IMR-90 (cell line): ENCODE results near the gene FOXS1. TPM values are rescaled to one million over a fixed set of nuclear protein-coding genes. Genes with fewer than 3 reads are reported as not detected.

Experiments
- ATAC-seq: fragments of 200-7000 bp; cut with Tn5 transposase; 2 replicates; pipeline ENCODE4 v1.9.1; 2020; ENCODE audit warnings: low read depth, mild to moderate bottlenecking, moderate library complexity
- BruUV-seq: library from RNA; stranded (reverse); fragments of 400-500 nt; replicated peaks from 2 replicates; lab custom pipeline; 2021; lab: Mats Ljungman, UMichigan
- CTCF ChIA-PET: fragments of 300-600 bp; formaldehyde crosslinking; extraction: SDS; loops from one replicate; lab custom pipeline; 2021; ENCODE audit warnings: antibody characterized with exemption; lab: Yijun Ruan, JAX
- POLR2A ChIA-PET: fragments of 300-600 bp; sonication (Branson Sonifier 250); formaldehyde crosslinking; loops from one replicate; lab custom pipeline; 2022; ENCODE audit warnings: antibody characterized with exemption; ENCODE audit not compliant: unreplicated experiment; lab: Charles Lee
- DNase-seq: peaks from one replicate; pipeline ENCODE4 v3.0.0; 2013
- H2AFZ ChIP-seq: replicated peaks from 2 replicates; pipeline ENCODE3; 2013; ENCODE audit warnings: low read length, mild to moderate bottlenecking; ENCODE audit not compliant: poor library complexity
- H2AK5ac ChIP-seq: 2 replicates; pipeline ENCODE4 v1.6.1; 2013; ENCODE audit warnings: low read depth, low read length, inconsistent platforms
- H2AK9ac ChIP-seq: replicated peaks from 2 replicates; pipeline ENCODE3; 2013; ENCODE audit warnings: mild to moderate bottlenecking, low read depth, low read length, moderate library complexity; ENCODE audit not compliant: poor library complexity
- H2BK120ac ChIP-seq: 2 replicates; pipeline ENCODE4 v1.6.1; 2013; ENCODE audit warnings: low read depth, low read length, inconsistent platforms
- H2BK15ac ChIP-seq: 3 replicates; pipeline ENCODE4 v1.6.1; 2013; ENCODE audit warnings: low read depth, low read length, inconsistent platforms
- H2BK20ac ChIP-seq: 2 replicates; pipeline ENCODE4 v1.6.1; 2013; ENCODE audit warnings: low read depth, mild to moderate bottlenecking, inconsistent platforms, low read length, moderate library complexity
- H2BK5ac ChIP-seq: 2 replicates; pipeline ENCODE4 v1.6.1; 2013; ENCODE audit warnings: mild to moderate bottlenecking, low read depth, low read length, inconsistent platforms; ENCODE audit not compliant: poor library complexity, severe bottlenecking
- H3K14ac ChIP-seq: replicated peaks from 2 replicates; pipeline ENCODE4 v1.6.1; 2013; ENCODE audit warnings: low read depth, low read length, inconsistent platforms
- H3K18ac ChIP-seq: 2 replicates; pipeline ENCODE4 v1.6.1; 2013; ENCODE audit warnings: low read depth, low read length, control low read depth
- H3K23ac ChIP-seq: 2 replicates; pipeline ENCODE4 v1.6.1; 2013; ENCODE audit warnings: low read depth, low read length, inconsistent platforms
- H3K27ac ChIP-seq: 2 replicates; pipeline ENCODE4 v1.5.1; 2013; ENCODE audit warnings: mild to moderate bottlenecking, control low read depth, low read length; ENCODE audit not compliant: insufficient read depth
- H3K27me3 ChIP-seq: 2 replicates; pipeline ENCODE4 v1.6.1; 2013; ENCODE audit warnings: low read length; ENCODE audit not compliant: control insufficient read depth, insufficient read depth
- H3K36me3 ChIP-seq: 2 replicates; pipeline ENCODE4 v1.6.1; 2013; ENCODE audit warnings: low read length, mixed read lengths; ENCODE audit not compliant: control insufficient read depth, insufficient read depth
- H3K4ac ChIP-seq: 2 replicates; pipeline ENCODE4 v1.6.1; 2013; ENCODE audit warnings: low read depth, low read length, inconsistent platforms
- H3K4me1 ChIP-seq: 2 replicates; pipeline ENCODE4 v1.6.1; 2013; ENCODE audit warnings: low read length, mixed read lengths; ENCODE audit not compliant: control insufficient read depth, insufficient read depth
- H3K4me2 ChIP-seq: 2 replicates; pipeline ENCODE4 v1.6.1; 2013; ENCODE audit warnings: low read depth, mild to moderate bottlenecking, control low read depth, low read length, moderate library complexity
- H3K4me3 ChIP-seq: 2 replicates; pipeline ENCODE4 v1.5.1; 2013; ENCODE audit warnings: low read depth, mild to moderate bottlenecking, control low read depth, low read length, moderate library complexity; ENCODE audit not compliant: insufficient read depth
- H3K56ac ChIP-seq: 2 replicates; pipeline ENCODE4 v1.6.1; 2013; ENCODE audit warnings: low read length, inconsistent platforms; ENCODE audit not compliant: insufficient read depth; ENCODE audit errors: extremely low read depth
- H3K79me1 ChIP-seq, 2 experiments: 2 replicates each; pipeline ENCODE4 v1.6.1; 2013; ENCODE audit warnings: low read length in 2 of 2, inconsistent platforms in 1 of 2, low read depth in 1 of 2
- H3K9ac ChIP-seq: 2 replicates; pipeline ENCODE4 v1.6.1; 2013; ENCODE audit warnings: low read depth, low read length, control low read depth
- H3K9me1 ChIP-seq: 2 replicates; pipeline ENCODE4 v1.6.1; 2013; ENCODE audit warnings: low read length, inconsistent platforms; ENCODE audit not compliant: insufficient read depth
- H3K9me3 ChIP-seq: 2 replicates; pipeline ENCODE4 v1.6.1; 2013; ENCODE audit warnings: low read length; ENCODE audit not compliant: control insufficient read depth, insufficient read depth
- H4K20me1 ChIP-seq: 2 replicates; pipeline ENCODE4 v1.6.1; 2013; ENCODE audit warnings: low read length, inconsistent platforms; ENCODE audit not compliant: insufficient read depth
- H4K5ac ChIP-seq: 2 replicates; pipeline ENCODE4 v1.6.1; 2013; ENCODE audit warnings: mild to moderate bottlenecking, low read depth, low read length, control low read depth
- H4K8ac ChIP-seq, 2 experiments: 2 replicates each; pipeline ENCODE4 v1.6.1; 2013; ENCODE audit warnings: low read depth in 2 of 2, low read length in 2 of 2, control low read depth in 1 of 2, inconsistent platforms in 1 of 2
- H4K91ac ChIP-seq: 2 replicates; pipeline ENCODE4 v1.6.1; 2013; ENCODE audit warnings: low read depth, low read length, inconsistent platforms; ENCODE audit not compliant: insufficient read depth
- BHLHE40 ChIP-seq: fragments of 150-350 bp; IDR thresholded peaks from 2 replicates; pipeline ENCODE4 v1.6.1; 2016; ENCODE audit warnings: mild to moderate bottlenecking, low read depth, low read length
- FOS ChIP-seq: fragments of 150-350 bp; IDR thresholded peaks from 2 replicates; pipeline ENCODE4 v1.6.1; 2016; ENCODE audit warnings: low read depth, low read length
- RAD21 ChIP-seq: IDR thresholded peaks from 2 replicates; pipeline ENCODE4 v1.6.1; 2012; ENCODE audit warnings: low read length, improper control_type of control experiment
- SMC3 ChIP-seq: fragments of 150-350 bp; IDR thresholded peaks from 2 replicates; pipeline ENCODE4 v1.6.1; 2016; ENCODE audit warnings: low read depth, mild to moderate bottlenecking, antibody characterized with exemption, low read length, moderate library complexity
- WGBS, 2 experiments: methylation state at CpG; one replicate each; pipeline versions ENCODE4 v1.1.5 to v1.1.7; 2013; ENCODE audit warnings: missing lambda C conversion rate in 2 of 2; ENCODE audit not compliant: insufficient read length in 1 of 2; ENCODE audit errors: extremely low coverage in 2 of 2; 5-methylcytosine and 5-hydroxymethylcytosine counted together
- dilution Hi-C: fragments of 300-500 bp; cut with HindIII; formaldehyde crosslinking; loops from one replicate; pipeline ENCODE4 v1.14.3; 2018; ENCODE audit warnings: low sequenced_read_pairs; ENCODE audit not compliant: unreplicated experiment
- in situ Hi-C: fragments of 300-500 bp; cut with MboI; formaldehyde crosslinking; loops from 3 replicates; pipeline ENCODE4 v1.14.3; 2019; ENCODE audit warnings: low sequenced_read_pairs, inconsistent platforms, mixed read lengths
- intact Hi-C: fragments of 100-400 bp; cut with micrococcal nuclease; formaldehyde crosslinking; loops from 2 replicates; pipeline ENCODE4 v1.10.0; 2022
- polyA plus RNA-seq, 3 experiments: library from polyadenylated mRNA; depleted of rRNA; stranded (reverse); fragments of >200 nt; gene quantifications; 2 replicates each; pipeline ENCODE4 v1.2.3, GENCODE V29; 2012; ENCODE audit warnings: low replicate concordance in 1 of 3
- total RNA-seq: library from RNA; depleted of rRNA; stranded (reverse); fragments of >200 nt; gene quantifications from 2 replicates; pipeline ENCODE4 v1.2.3, GENCODE V29; 2012
- TF ChIP-seq, protein P1 (sequence below): conservative IDR thresholded peaks from 2 replicates; pipeline ENCODE4 v1.5.1; 2012; ENCODE audit warnings: mild to moderate bottlenecking, low read depth, low read length, improper control_type of control experiment

Gene FOXS1
- total and polyA plus RNA-seq, 2 of the 4 experiments (the other 2 are of a cell fraction) = not detected

DNA sequence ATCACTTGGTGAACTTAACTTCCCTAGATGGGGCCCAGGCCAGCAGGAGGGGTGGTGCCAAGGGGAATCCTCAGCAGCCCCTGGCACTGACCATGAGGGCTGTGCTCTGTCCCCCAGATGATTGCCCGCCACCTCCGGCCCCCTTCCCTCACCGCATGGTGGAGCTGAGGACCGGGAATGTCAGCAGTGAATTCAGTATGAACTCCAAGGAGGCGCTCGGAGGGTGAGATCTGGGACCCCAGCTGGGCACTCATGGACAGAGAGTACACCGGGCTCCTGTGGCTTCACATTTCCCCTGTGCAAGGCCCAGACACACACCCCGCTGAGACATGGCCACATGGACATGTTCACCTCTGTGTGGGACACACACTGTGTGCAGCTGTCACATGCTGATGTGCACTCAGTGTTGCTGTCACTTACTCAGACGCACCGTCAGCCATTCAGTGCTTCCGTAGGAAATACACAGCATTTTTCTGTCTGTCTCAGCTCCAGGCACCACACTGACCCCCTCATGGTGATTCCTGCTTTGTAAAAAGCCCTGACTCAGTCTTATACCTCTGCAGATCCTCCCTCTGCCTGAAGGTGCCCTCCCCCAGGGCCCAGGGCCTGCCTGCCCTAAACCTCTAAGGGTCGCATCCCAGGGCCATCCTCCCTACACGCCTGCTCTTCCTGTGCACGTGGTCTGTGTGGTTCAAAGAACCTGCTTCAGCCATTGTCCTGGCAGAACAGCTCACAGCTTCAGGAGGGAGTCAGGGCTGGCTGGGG, 21.9 kb downstream of the FOXS1 start (continued):
- TF ChIP-seq BHLHE40 = no peak
- TF ChIP-seq FOS = no peak

DNA sequence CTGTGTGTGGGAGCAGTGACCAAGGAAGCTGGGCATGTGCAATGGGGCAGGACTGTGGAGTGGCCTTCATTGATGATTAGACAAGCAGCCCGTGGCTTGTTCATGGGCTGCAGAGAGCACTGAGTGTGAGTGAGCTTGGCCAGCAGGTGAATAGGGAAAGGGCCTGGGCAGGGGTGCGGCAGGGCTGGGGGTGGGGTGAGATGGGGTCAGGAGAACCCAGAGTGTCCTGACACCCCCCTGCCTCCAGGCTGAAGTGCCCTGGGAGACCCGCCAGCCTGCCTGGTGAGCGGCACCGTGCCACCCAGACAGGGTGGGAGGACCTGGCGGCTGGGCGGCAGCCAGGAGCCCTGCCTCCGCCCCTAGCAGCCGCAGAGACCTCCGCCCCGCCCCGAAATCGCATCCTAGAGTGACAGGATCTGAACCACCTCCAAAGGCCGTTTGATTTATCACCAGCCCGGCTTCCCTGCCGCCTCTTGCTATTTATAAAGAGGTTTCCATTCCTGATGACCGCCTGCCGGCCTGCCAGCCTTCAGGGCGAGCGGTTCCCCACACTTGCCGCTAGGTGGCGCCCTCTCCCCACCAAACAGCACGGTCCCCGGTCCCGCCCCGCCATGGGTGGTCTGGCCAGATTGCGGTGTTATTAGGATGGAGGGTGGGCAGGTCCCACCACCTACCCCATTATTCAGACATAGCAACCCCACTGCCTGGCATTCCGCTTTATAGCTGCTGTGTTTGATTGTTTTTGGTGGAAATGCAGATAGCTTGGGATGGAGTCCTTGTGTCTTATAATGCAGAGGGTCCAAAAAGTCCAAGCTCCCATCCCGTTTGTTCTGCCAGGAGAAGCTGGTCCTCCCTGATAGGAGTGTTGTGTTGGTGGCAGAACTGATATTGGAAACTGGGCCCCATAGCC, 22.7 kb downstream of the FOXS1 start:
- H3K36me3 ChIP-seq = no peaks in the 10 kb centered on the region
- H4K8ac ChIP-seq = no peak overlapping the region; a peak in 1 of 4 replicates
- TF ChIP-seq SMC3 (peak; percentile 87), RAD21 (peak; percentile 94), BHLHE40 (no peak)
- TF ChIP-seq, protein P1, sequence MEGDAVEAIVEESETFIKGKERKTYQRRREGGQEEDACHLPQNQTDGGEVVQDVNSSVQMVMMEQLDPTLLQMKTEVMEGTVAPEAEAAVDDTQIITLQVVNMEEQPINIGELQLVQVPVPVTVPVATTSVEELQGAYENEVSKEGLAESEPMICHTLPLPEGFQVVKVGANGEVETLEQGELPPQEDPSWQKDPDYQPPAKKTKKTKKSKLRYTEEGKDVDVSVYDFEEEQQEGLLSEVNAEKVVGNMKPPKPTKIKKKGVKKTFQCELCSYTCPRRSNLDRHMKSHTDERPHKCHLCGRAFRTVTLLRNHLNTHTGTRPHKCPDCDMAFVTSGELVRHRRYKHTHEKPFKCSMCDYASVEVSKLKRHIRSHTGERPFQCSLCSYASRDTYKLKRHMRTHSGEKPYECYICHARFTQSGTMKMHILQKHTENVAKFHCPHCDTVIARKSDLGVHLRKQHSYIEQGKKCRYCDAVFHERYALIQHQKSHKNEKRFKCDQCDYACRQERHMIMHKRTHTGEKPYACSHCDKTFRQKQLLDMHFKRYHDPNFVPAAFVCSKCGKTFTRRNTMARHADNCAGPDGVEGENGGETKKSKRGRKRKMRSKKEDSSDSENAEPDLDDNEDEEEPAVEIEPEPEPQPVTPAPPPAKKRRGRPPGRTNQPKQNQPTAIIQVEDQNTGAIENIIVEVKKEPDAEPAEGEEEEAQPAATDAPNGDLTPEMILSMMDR = peak; percentile 95
- no peak overlapping the region for H3K9ac ChIP-seq
- H2AK5ac ChIP-seq = no peak overlapping the region
- H2BK15ac ChIP-seq = no peak overlapping the region
- no peak overlapping the region for H3K4me3 ChIP-seq
- H2AFZ ChIP-seq = peak overlapping the region; percentile 77
- H4K20me1 ChIP-seq = no peaks in the 10 kb centered on the region
- H4K91ac ChIP-seq = no peak overlapping the region
- no peak overlapping the region for H3K56ac ChIP-seq
- H2BK20ac ChIP-seq = no peak overlapping the region
- 10% methylated on average over 15 of the region's 29 CpGs; no CpG with 5 or more reads in 1 of the 2 experiments for WGBS, 2 experiments
- no peaks in the 10 kb centered on the region for H3K9me3 ChIP-seq
- DNase-seq (peak; percentile 46), ATAC-seq (peak; percentile 98)
- H3K79me1 ChIP-seq = no peaks in the 10 kb centered on the region; a peak in 1 of 4 replicates
- BruUV-seq = no TSS peak
- no peaks in the 10 kb centered on the region for H3K4me1 ChIP-seq
- ChIA-PET POLR2A (no interaction called here), CTCF (interaction anchor here (0.7 to 1.4 kb wide), 8 partner anchors 10 to 209 kb away, joined by 3 to 12 read pairs (median 4); partner anchors contain the start of gene PDRG1)
- H2AK9ac ChIP-seq = peak overlapping the region; percentile 4
- dilution Hi-C loops = no loop called here
- intact Hi-C loops = loop anchor here (1.0 to 5.0 kb wide), 5 partner anchors 24 to 385 kb away; partner anchors contain the start of genes PDRG1, PLAGL2 and POFUT1
- no peaks in the 10 kb centered on the region for H3K9me1 ChIP-seq
- in situ Hi-C loops = loop anchor here (5.0 to 10.0 kb wide), 2 partner anchors 132 to 210 kb away; partner anchors contain the start of gene PDRG1
- H3K23ac ChIP-seq = no peak overlapping the region
- H4K5ac ChIP-seq = no peak overlapping the region
- H3K27ac ChIP-seq = no peak overlapping the region
- no peak overlapping the region for H2BK5ac ChIP-seq
- H3K27me3 ChIP-seq = no peaks in the 10 kb centered on the region
- no peak overlapping the region for H3K14ac ChIP-seq
- peak overlapping the region; percentile 51; the same call in 1 of the 2 replicates for H3K4me2 ChIP-seq
- no peak overlapping the region for H2BK120ac ChIP-seq
- no peak overlapping the region for H3K4ac ChIP-seq
- no peak overlapping the region for H3K18ac ChIP-seq
